HFFc6 (cell line): ENCODE results near the gene IPPK. TPM values are rescaled to one million over a fixed set of nuclear protein-coding genes. Genes with fewer than 3 reads are reported as not detected.

Experiments
- DNase-seq: peaks from one replicate; pipeline ENCODE4 v3.0.0-alpha.2; 2018
- H3K27ac Mint-ChIP-seq: 2 replicates; pipeline ENCODE4 v1.8.0; 2020; ENCODE audit warnings: mild to moderate bottlenecking, mixed read lengths
- H3K27me3 Mint-ChIP-seq: 2 replicates; pipeline ENCODE4 v1.8.0; 2021; ENCODE audit warnings: mild to moderate bottlenecking, moderate library complexity, mixed read lengths; ENCODE audit not compliant: insufficient read depth
- H3K36me3 Mint-ChIP-seq: 2 replicates; pipeline ENCODE4 v1.8.0; 2021; ENCODE audit warnings: low read depth, mixed read lengths
- H3K4me1 Mint-ChIP-seq: 2 replicates; pipeline ENCODE4 v1.8.0; 2020; ENCODE audit warnings: low read depth, mixed read lengths
- H3K4me3 Mint-ChIP-seq: 2 replicates; pipeline ENCODE4 v1.8.0; 2020; ENCODE audit warnings: mild to moderate bottlenecking, moderate library complexity, mixed read lengths
- H3K9me3 Mint-ChIP-seq: 2 replicates; pipeline ENCODE4 v1.8.0; 2020; ENCODE audit warnings: mild to moderate bottlenecking, mixed read lengths
- CTCF ChIP-seq: fragments of 200-600 bp; sonication (generic); IDR thresholded peaks from 2 replicates; pipeline ENCODE4 v1.5.0; 2021; ENCODE audit warnings: antibody characterized with exemption, mild to moderate bottlenecking
- total RNA-seq, 6 experiments: library from RNA; stranded (reverse); fragmentation: NEBNext Ultra II Directional; extraction: Animal tissue kit (Norgen Biotek cat#: 25700); gene quantifications; 2 replicates in 1 of 6; 3 replicates in 5 of 6; pipeline ENCODE4 v1.2.3, GENCODE V29; 2021

Gene IPPK
- total RNA-seq, 6 experiments from 2014 or later: 10.0 to 14.0 (median 12.5) TPM

GRCh38 chr9:92650839-92651621 is 18.9 kb downstream of the IPPK start:
- Mint-ChIP-seq H3K36me3 (peaks cover 24% of the 10 kb centered on the region), H3K4me1 (no peaks in the 10 kb centered on the region), H3K9me3 (no peaks in the 10 kb centered on the region), H3K4me3 (no peak overlapping the region), H3K27ac (no peak overlapping the region), H3K27me3 (peaks cover 4% of the 10 kb centered on the region; the same call in 1 of the 2 replicates)
- no peak for DNase-seq
- TF ChIP-seq CTCF: no peak

DNA sequence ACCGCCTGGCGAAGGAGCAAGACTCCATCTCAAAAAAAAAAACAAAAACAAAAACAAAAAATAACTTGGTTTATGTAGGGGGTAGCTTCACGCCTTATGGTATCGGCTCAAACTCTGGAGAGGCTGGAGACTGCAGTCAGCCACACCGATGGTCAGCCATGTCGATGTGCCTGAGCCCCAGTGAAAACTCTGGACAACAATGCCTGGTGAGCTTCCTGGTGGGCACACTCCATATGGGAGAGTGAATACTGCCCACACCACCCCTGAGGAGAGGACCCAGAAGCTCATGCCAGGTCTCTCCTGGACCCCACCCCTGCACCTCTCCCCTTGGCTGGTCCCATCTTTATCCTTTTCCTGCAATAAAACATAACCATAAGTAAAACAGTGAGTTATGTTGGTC is 19.6 kb downstream of the IPPK start:
- Mint-ChIP-seq H3K36me3 (peaks cover 31% of the 10 kb centered on the region), H3K4me3 (no peak overlapping the region), H3K27me3 (peaks cover 4% of the 10 kb centered on the region; the same call in 1 of the 2 replicates), H3K4me1 (no peaks in the 10 kb centered on the region), H3K9me3 (no peaks in the 10 kb centered on the region), H3K27ac (no peak overlapping the region)
- no peak for TF ChIP-seq CTCF
- no peak for DNase-seq

DNA sequence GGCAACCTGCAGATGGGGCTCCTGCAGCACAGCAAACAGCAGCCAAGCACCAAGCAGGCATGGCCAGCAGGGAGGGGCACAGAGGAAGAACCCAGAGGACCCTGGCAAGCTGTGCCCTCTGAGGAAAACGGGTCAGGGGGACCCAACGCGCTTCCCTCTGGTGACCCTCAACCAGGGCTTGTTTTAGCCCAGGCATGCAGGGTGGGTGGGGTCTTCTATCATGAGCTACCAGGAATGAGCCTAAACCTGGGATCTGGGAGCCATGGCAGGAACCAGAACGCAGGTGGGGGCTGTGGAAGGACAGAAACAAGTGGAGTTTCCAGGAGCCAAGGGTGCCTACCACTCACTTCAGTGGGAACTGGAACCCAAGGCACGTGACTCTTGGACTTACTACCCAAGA is 20.9 kb downstream of the IPPK start:
- DNase-seq: no peak
- Mint-ChIP-seq H3K9me3 (no peaks in the 10 kb centered on the region), H3K27me3 (peaks cover 4% of the 10 kb centered on the region; the same call in 1 of the 2 replicates), H3K27ac (no peak overlapping the region), H3K36me3 (peaks cover 44% of the 10 kb centered on the region), H3K4me3 (no peak overlapping the region), H3K4me1 (no peaks in the 10 kb centered on the region)
- TF ChIP-seq CTCF: no peak

DNA sequence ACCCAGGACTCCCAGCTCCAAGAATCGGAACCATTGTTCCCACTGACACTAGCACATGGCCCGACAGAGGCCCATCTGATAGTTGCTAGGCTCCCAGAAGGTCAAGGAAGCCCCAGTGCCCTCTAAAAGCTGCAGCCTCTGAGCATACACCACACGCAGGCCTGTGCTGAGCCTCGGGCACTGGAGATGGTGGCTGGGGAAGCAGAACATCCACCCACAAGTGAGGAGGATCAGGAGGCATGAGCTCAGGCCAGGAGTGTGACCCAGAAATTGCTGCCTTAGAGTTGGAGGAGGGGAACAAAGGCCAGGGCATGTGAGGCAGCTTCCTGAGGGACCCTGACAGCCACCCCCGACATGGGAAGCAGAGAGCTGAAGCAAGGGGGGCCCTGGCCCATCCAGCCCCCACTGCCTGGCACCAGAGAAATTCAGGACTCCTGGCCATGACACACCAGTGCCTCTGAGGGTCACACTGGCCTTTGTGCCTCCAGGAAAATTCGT is 21.4 kb downstream of the IPPK start:
- Mint-ChIP-seq H3K36me3 (peaks cover 46% of the 10 kb centered on the region), H3K27me3 (peaks cover 4% of the 10 kb centered on the region; the same call in 1 of the 2 replicates), H3K9me3 (no peaks in the 10 kb centered on the region), H3K27ac (no peak overlapping the region; the same call in 1 of the 2 replicates), H3K4me3 (no peak overlapping the region), H3K4me1 (no peaks in the 10 kb centered on the region)
- DNase-seq: no peak
- no peak for TF ChIP-seq CTCF

DNA sequence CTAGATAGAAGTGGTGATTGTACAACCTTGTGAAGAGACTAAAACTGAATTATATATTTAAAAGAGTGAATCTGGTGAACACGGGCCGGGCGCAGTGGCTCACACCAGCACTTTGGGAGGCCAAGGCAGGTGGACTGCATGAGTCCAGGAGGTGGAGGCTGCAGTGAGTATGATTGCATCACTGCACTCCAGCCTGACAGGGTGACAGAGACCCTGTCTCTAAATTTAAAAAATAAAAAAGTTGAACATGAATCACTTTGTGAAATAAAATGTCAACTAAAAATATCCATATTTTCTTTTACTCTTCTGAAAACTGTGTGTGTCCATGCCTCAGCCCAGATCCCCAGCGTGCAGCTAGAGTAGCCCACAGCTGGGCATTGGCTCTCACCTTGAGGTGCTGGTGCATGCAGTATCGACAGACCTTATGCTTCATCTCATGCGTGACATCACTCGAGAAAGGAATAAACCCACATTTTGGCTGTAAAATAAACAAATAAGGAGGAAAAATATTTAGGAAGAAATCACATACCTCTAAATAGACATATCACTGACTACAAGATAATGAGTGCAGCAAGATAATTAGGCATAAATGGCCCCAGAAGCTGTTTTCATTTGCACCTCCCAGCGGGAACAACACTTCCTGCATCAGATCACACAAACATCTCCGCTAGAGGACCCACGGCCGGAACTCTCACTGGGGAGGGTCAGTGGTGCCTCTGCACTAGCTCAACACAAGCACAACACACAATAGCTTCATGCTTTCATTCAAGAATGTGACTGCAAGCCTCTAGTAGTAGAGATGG is 22.1 kb downstream of the IPPK start:
- no peak for TF ChIP-seq CTCF
- peaks cover 52% of the 10 kb centered on the region for H3K36me3 Mint-ChIP-seq
- no peaks in the 10 kb centered on the region for H3K4me1 Mint-ChIP-seq
- peaks cover 4% of the 10 kb centered on the region; the same call in 1 of the 2 replicates for H3K27me3 Mint-ChIP-seq
- no peaks in the 10 kb centered on the region for H3K9me3 Mint-ChIP-seq
- DNase-seq: no peak
- no peak overlapping the region for H3K4me3 Mint-ChIP-seq
- no peak overlapping the region; the same call in 1 of the 2 replicates for H3K27ac Mint-ChIP-seq
